Dedifferentiated amniotic fluid mesenchymal stem cell (primary cell): ENCODE data around the gene MCM9.

ENCODE experiments used
- DNase-seq: peaks from one replicate; pipeline ENCODE4 v3.0.0-alpha.2; 2016; ENCODE audit errors: extremely low spot score

MCM9 gene

DNA sequence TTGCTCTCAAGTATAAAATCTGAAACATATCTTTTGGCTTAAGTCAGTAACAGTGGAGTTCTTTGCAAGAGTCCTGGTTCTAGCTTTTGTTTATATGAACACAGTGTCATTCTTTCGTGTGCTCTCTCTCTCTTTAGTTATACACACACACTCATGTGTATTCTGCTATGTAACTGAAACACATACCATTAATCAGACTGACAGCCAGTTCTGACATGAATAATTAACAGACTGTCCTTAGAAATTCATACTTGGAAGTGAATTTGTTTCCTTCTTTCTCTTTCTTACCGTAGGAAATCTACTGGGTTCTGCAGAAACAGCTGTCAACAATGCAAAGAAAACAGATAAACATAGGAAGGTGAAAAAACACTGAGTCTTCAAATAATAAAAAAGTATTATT is 2.5 kb downstream of the MCM9 start:
- no peak for DNase-seq

DNA sequence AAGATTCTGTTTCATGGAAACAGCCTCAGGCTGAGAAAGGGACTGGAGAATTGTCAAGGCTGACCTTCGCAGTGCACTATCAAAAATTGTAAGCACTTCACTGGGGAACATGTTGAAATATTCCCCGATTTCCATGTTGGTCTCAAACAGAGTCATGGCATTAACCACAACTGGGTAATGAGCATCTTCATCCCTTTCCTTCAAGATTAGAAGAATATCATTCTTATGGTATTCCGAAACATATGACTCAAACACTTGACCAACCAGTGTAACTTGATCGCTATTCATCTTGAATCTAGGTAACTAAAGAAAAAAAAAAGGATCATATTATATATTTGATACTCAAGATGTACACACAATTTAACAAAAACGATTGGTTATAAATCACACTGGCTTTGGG is 3.5 kb downstream of the MCM9 start:
- DNase-seq = no peak

DNA sequence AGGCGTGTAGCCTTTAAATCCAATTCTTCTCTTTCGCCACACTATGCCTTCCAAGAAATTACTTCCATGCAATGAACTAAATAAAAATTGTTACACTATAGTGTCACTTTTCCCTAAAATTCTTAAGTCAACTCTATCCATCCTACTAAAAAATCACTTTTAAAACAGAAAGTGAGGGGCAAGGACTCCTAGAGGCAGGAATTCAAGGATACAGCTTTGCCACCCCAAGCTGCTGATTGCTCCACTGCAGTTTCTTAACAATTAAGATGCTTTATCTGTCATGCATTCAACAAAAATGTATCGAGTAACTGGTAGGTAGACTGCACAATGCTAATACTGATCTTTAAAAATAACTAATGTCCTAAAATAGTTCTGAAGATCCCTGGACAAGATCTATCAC is 4.3 kb downstream of the MCM9 start:
- DNase-seq = no peak

DNA sequence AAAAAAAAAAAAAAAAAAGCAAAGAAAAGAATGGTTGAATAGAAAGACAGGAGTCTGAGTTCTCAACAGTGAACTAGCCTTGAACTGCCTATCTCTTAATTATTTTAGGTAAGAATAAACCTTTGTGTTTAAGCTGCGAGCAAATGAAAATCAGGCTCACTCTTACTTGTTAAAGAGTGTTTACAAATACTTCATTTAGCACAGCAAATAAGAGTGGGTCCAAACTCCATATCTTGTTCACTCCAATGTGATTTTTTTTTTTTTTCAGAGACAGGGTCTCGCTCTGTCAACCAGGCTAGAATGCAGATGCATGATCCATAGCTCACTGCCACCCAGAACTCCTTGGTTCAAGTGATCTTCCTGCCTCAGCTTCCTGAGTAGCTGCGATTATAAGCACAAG is 11.9 kb downstream of the MCM9 start:
- no peak for DNase-seq

DNA sequence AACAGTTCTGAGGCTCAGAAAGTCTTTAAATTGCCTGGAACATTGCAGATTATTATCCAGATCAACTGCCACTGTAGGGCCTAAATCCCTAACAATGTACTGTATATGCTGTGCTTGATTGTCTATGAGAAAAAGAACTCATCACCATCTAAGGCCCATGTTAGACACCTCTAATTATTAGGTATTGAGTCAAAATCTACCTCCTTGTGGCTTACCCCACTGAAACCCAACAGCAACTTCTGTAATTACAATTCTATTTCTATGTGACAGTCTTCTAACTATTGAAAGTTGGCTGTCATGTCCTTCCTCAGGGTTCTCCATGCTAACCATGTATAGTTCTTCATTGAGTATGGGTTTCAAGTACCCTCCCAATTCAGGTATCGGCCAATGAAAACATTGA is 13.9 kb downstream of the MCM9 start:
- DNase-seq = no peak

DNA sequence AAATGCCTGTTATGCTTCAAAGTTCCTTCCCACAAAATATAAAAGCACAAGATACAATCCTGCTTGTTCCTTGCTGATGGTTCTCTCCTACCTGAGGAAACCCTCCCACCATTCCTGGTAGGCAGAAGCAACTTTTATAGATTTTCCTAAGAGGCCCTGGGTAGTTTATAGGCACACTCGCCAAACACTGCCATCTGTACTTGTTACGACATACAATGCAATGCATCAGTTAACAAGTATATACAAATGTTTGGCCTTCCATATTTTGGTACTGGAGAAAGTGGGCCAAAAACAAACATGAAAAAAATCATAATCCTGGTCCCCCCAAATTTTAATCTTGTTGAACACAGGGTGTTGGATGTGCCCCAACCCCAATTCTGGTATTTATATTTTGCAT is 16.6 kb downstream of the MCM9 start:
- DNase-seq = no peak

DNA sequence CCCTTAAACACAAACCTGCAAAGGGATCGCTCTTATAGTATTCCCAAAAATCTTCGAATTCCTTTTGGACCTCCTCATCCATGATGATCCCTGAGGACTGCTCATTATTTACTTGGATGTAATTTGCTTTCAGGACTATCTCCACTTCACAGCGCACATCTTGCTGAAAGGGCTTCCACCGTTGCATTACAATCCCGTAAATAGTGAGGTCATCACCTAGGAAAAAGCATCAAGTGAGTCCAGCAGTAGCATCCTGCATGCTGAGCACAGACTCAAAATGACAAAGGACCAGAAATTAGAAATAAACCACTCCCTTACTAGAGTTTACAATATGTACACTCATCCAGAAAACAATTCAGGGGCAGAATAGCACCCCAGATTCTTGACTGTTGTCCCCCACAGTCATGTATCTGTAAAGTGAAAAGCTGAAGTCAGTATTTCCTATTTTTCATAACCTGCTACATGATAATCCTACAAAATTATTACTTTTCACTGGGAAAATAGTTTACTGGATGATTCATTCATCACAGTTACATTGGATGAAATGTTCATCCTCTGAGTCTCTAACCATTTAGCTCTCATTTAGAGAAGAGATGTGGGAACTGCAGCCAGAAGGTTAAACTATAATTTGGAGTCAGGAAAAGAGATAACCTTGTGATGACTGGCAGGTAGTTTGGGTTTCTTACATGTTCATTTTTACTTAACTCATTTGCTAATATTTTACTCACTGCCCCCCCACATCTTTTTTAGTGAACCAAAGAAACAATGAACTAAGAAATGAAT is 17.2 kb downstream of the MCM9 start:
- DNase-seq = no peak

DNA sequence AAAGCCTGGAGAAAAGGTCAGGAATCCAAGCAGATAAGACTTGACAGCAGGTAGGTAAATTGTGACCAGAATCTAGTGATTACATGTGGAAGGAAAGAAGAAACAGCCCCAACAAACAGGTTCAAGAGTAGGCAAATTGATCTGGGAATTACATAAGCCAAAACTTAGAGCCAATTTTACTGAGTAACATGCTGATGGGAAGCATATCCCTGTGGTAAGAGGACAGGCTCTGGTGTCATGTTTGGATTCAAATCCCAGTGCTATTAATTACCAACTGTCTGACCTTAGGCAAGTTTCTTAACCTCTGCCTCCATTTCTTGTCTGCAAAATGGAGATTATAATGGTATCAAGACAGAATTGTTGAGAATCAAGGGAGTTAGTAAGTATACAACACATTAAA is 20.4 kb downstream of the MCM9 start:
- DNase-seq = no peak

DNA sequence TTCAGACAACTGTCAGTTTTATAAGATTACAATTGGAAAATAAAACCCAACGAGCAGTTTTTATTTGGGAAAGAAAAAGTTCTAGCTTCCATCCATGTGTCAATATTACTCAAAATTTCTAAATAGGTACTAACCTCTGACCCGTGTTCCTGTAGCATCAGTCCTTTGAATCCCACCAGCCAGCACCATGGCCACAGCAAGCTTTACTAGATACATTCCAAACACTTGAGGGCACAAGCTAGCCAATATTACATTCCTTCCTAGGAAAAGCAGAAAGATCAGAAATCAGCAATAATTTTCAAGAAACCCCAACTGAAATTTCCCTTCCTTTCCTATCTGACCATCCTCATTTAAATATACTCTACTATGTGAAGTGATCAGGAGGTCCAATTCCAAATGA is 21.8 kb downstream of the MCM9 start:
- no peak for DNase-seq

DNA sequence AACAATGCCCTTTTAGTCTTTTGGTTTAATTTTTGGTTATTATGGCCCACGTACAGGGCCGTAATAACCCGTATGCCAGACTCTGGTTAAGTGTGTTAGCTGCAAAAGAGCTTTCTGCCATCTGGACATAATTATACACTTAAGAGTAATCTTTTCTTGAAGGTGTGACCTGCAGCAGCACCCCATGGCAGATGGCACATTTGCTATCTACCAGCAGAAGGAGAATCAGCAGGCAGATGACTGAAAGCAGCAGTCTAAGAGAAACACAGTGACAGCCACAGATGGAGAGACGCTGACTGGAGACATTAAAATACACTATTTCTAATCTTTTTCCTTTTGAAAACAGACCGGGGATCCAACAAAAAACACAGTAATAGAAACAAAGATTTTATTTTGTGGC is 22.3 kb downstream of the MCM9 start:
- no peak for DNase-seq

DNA sequence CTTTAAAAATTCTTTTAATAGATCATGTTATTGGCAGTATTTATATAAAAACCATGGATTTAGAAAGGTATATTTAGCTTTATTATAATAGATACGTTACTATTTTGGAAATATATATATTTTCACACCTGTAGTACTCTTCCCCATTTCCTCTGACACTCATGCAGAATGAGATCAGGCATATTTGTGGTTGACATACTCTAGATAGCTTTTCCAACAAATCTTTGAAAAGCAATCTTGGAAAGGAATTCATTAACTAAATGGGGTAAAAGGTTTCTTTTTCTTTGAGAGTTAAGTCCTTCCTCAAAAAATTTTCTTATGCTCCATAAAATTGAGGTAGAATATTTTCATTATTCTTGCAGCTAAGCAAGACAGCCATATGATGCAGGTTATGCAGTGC is 26.5 kb downstream of the MCM9 start:
- no peak for DNase-seq

DNA sequence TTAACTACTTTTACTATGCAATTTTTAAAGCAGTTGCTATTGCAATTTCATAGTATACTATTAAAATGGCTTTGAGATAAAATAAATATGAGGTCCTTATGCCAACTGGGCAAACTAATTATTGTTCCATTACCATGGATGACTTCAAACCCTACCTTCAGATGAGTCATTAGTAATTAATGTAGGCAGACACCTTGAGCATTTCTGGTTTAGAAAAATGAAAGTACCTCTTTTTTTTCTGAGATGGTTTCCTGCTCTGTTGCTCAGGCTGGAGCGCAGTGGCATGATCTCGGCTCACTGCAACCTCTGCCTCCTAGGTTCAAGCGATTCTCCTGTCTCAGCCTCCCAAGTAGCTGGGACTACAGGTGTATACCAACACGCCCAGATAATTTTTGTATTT is 29.1 kb downstream of the MCM9 start:
- no peak for DNase-seq

DNA sequence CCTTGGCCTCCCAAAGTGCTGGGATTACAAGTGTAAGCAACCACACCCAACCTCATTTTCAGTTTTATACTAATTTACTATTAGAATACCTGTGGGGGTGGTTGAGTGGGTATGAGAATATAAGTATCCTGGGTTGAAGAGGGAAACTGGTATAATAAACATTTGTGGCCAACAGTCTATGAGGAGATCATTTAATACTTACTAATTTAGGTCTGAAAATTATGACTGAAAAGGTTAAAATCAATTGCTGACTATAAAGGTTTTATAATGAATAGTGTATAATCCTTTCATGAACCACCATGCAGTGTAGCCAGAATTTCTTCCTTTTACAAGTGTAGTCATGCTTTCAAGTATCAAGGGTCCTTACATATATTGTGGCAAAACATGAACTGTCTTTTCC is 29.9 kb downstream of the MCM9 start:
- DNase-seq = no peak

DNA sequence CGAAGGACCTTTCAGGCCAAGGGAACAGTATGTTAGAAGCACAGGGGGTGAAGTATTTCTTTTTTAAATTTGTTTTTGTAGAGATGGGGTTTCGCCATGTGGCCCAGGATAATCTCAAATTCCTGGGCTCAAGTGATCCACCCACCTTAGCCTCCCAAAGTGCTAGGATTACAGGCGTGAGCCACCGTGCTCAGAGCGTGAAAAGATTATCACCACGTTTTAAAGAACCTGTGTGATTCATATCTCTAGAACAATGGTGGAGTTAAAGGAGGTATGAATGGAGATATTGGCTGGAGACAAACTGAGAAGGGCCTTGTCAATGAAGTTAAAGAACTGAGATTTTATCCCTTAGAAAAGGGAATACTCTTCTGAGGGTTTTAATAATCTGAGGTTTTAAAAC is 31.3 kb downstream of the MCM9 start:
- DNase-seq = no peak

DNA sequence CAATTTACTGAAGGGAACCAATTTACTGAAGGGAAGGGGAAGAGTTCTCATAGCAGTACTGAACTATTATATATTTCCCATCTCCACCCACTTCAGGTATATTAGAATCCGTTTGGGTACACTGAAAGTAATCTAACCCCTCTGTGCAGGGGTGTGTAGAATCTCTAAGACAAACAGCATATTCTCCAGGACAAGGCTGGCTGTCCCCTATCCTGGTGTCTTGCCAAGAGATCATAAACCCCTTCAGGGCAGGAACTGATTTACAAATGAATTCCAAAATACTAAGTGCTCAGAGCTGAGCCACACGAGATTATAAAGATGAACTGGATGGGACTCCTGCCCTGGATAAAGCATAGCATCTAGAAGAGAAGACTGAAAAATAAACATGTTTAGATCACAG is 31.8 kb downstream of the MCM9 start:
- DNase-seq = no peak

DNA sequence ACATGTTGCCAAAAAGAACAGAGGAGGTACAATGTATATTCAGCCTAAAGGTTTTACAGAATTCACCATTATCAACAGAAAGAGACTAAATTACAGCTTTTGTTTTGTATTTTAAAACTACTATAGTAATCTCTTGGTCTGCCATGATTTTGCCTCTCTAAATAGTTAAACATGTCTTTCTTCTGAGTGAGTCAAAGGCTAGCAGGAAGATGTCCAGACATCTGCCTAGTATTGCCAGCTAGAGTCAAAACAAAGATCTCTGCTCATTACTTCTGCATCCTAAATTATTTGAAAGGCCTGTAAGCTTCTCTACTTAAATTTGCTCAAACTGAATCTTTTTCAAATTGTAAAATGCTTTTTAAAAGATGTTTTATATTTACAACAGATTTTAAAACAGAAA is 32.2 kb downstream of the MCM9 start:
- no peak for DNase-seq

DNA sequence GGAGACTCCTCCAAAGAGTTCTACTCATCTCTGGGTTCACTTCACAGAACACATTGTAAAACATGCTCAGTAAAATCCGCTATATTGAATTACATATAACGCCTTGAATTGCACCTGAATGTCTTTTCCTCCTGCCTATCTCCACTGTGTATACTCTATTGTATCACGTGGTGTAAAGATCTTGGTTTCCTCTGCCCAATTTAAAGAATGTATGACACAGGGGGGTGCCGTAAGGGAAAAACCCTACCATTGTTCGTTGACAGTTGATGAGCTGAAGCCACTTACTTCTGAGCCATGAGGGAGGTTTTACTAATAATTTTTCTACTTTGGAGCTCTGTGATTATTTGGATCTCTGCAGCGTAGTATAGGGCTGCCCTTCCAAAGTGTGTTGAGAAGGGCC is 35.0 kb downstream of the MCM9 start:
- no peak for DNase-seq

DNA sequence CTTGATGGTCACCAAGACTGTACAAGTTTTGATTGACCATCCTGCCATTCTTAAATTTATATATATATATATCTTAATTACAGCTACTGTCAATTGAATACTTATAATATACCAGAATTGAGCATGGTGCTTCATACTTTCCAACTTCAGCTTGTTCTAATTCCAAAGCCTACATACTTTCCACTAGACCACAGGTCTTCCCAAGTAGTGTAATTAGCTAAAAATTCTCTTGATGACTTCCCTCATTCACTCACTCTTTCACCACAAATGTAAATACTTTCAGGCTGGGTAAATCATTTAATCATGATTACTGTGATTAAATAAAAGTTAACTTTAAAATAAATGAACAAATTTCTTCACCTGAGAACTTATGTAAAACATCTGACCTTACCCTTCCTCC is 37.6 kb downstream of the MCM9 start:
- DNase-seq = no peak

DNA sequence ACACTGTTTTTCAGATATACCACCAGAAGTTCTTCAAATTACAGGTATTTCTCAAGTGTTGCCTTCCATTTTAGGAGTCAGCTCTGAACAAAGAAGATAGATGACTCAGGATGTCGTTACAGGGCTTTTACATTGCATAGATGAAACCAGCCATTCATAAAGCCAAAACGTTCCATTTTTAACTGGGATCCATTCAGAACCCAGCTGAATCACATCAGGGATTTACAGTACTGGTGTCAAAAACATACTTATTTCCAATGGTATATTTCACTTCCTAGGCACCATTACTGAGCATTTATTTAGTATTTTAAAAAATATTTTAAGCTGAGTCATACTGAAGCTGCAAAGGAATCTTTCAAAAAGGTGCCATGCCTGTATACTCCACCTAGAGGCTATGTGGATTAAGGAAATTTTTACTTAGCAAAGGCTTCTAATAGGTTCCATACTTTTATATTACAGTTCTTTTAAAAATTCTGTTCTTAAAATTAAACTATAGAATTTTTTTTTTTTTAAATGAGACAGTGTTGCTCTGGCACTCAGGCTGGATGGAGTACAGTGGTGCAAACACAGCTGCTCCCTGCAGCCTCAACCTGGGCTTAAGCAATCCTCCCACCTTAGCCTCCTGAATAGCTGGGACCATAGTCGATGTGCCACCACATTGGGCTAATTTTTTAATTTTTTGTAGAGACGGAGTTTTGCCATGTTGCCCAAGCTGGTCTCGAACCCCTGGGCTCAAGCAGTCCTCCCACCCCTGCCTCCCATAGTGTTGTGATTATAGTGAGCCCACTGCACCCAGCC is 38.4 kb downstream of the MCM9 start:
- peak; percentile 28 for DNase-seq

DNA sequence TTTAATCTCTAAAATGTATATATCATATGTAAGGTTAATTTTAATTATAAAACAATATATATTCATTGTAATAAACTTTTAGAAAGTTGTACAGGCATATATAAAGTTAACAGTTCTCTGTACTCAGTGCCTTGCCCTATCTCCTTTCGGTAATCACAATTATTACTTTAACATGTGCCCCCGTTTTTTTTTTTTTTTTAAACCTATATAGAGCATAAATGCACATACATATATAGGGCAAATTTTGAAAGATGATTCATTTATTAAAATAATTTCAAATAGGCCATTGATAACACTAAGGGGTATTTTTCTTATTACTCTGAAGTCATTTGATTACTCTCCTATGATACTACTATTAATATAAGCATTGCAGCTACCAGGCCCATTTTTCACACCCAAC is 39.1 kb downstream of the MCM9 start:
- DNase-seq = no peak

DNA sequence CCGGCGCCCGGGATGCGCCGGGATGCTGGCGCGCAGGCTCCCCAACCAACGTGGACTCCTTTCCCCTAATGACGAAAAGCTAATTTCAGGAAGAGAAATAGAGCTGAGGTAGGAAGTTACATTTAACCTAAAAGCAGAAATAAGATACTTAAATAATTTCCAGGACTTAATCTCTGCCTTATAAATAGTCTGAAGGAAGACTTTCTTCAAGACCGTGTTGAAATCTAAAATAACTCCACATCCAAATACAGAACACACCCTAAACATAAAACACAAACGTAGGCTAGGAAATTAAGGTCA is 39.7 kb downstream of the MCM9 start:
- DNase-seq = no peak

DNA sequence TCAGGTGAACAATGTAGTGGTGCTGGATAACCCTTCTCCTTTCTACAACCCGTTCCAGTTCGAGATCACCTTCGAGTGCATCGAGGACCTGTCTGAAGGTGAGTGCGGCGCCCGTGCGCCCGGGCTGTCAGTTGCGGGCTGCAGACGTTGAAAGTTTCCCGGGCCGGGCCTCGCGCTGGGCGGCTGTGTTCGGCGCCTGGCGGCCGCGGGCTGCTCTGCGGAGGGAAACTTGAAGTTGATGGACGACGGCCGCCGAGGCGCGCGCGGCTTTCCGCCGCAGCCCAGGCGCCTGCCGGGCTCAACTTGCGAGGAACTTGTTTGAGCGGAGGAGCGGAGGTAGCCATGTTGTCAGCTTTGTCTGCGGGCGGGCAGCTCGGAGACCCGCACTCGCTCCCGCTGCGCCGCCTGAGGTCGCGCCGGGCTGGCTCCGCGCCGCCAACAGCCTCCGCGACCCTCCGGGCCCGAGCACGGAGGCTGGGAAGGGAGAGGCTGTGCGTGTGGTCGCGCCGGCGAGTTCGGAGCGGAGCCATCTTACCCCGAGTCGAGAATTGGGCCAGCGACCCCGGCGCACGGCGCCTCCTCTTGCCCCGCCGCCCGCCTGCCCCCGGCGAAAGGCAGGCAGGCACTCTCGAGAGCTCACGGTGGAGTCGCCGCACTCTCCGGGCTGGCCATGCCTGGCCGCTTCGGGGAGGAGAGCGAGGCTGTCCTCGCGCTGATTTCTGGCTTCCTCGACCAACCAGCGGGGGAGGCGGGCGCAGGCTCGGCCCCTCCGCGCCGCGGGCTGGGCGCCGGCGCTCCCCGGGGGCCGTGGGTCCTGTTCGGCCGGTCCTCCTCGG is 40.3 kb downstream of the MCM9 start:
- DNase-seq = peak; percentile 28
